Measurements from ENCODE around the gene FGF6.
"Not testable (repeated sequence)": the region's sequence is repeated elsewhere in the genome, so short reads cannot be mapped to it uniquely, and the experiment has no call there.

The FGF6 gene

GRCh38 chr12:4417936-4418335 is 27.7 kb downstream of the FGF6 start:
- Mint-ChIP-seq H3K4me1 (ENCODE audit: low read depth) (peaks cover 11% of the 10 kb centered on the region), H3K9me3 (no peaks in the 10 kb centered on the region), H3K4me3 (no peak overlapping the region), H3K36me3 (ENCODE audit: low read depth) (no peaks in the 10 kb centered on the region), H3K27me3 (peaks cover 19% of the 10 kb centered on the region), H3K27ac (no peak overlapping the region)
- no peak for DNase-seq

- H3K36me3 Mint-ChIP-seq (ENCODE audit: low read depth) = no peaks in the 10 kb centered on the region
- DNase-seq = no peak
- H3K4me1 Mint-ChIP-seq (ENCODE audit: low read depth) = peaks cover 11% of the 10 kb centered on the region
- peaks cover 19% of the 10 kb centered on the region for H3K27me3 Mint-ChIP-seq
- no peak overlapping the region for H3K4me3 Mint-ChIP-seq
- H3K9me3 Mint-ChIP-seq = no peaks in the 10 kb centered on the region
- no peak overlapping the region for H3K27ac Mint-ChIP-seq
Measured at GRCh38 chr12:4417455-4417854, 28.2 kb downstream of the FGF6 start.

GRCh38 chr12:4416276-4416675 is 29.3 kb downstream of the FGF6 start:
- DNase-seq = no peak
- no peak overlapping the region for H3K27ac Mint-ChIP-seq
- no peak overlapping the region for H3K4me3 Mint-ChIP-seq

GRCh38 chr12:4412465-4412864 is 33.1 kb downstream of the FGF6 start:
- Mint-ChIP-seq H3K36me3 (ENCODE audit: low read depth) (no peaks in the 10 kb centered on the region), H3K4me3 (no peak overlapping the region), H3K27ac (no peak overlapping the region), H3K9me3 (no peaks in the 10 kb centered on the region), H3K27me3 (peaks cover 19% of the 10 kb centered on the region), H3K4me1 (ENCODE audit: low read depth) (peaks cover 11% of the 10 kb centered on the region)
- no peak for DNase-seq

More at GRCh38 chr12:4416276-4416675, 29.3 kb downstream of the FGF6 start:
- Mint-ChIP-seq H3K4me1 (ENCODE audit: low read depth) (peaks cover 11% of the 10 kb centered on the region), H3K36me3 (ENCODE audit: low read depth) (no peaks in the 10 kb centered on the region), H3K9me3 (no peaks in the 10 kb centered on the region), H3K27me3 (peaks cover 19% of the 10 kb centered on the region)

- Mint-ChIP-seq H3K27ac (no peak overlapping the region), H3K4me1 (ENCODE audit: low read depth) (peaks cover 11% of the 10 kb centered on the region), H3K27me3 (peaks cover 18% of the 10 kb centered on the region), H3K4me3 (no peak overlapping the region), H3K9me3 (no peaks in the 10 kb centered on the region), H3K36me3 (ENCODE audit: low read depth) (no peaks in the 10 kb centered on the region)
- no peak for DNase-seq
Measured at GRCh38 chr12:4412056-4412455, 33.6 kb downstream of the FGF6 start.

- Mint-ChIP-seq H3K4me1 (ENCODE audit: low read depth) (no peaks in the 10 kb centered on the region), H3K27me3 (peaks cover 4% of the 10 kb centered on the region), H3K36me3 (ENCODE audit: low read depth) (no peaks in the 10 kb centered on the region), H3K4me3 (no peak overlapping the region), H3K9me3 (no peaks in the 10 kb centered on the region), H3K27ac (no peak overlapping the region)
- DNase-seq = no peak
Measured at GRCh38 chr12:4407136-4407535, 38.5 kb downstream of the FGF6 start.

- H3K4me1 Mint-ChIP-seq (ENCODE audit: low read depth); DNase-seq; H3K27ac Mint-ChIP-seq; H3K9me3 Mint-ChIP-seq; H3K4me3 Mint-ChIP-seq; H3K36me3 Mint-ChIP-seq (ENCODE audit: low read depth): not testable (repeated sequence)
- peaks cover 14% of the 10 kb centered on the region for H3K27me3 Mint-ChIP-seq
Measured at GRCh38 chr12:4404877-4405637, 40.6 kb downstream of the FGF6 start.

- Mint-ChIP-seq H3K4me1 (ENCODE audit: low read depth) (no peaks in the 10 kb centered on the region), H3K27ac (no peak overlapping the region), H3K4me3 (no peak overlapping the region), H3K9me3 (no peaks in the 10 kb centered on the region), H3K36me3 (ENCODE audit: low read depth) (no peaks in the 10 kb centered on the region), H3K27me3 (peaks cover 19% of the 10 kb centered on the region)
- DNase-seq = no peak
Measured at GRCh38 chr12:4402996-4403395, 42.6 kb downstream of the FGF6 start.

- no peaks in the 10 kb centered on the region for H3K4me1 Mint-ChIP-seq (ENCODE audit: low read depth)
- no peak overlapping the region for H3K27ac Mint-ChIP-seq
- DNase-seq = no peak
- peaks cover 19% of the 10 kb centered on the region for H3K27me3 Mint-ChIP-seq
- H3K9me3 Mint-ChIP-seq = no peaks in the 10 kb centered on the region
- no peaks in the 10 kb centered on the region for H3K36me3 Mint-ChIP-seq (ENCODE audit: low read depth)
- H3K4me3 Mint-ChIP-seq = no peak overlapping the region
Measured at GRCh38 chr12:4401117-4401516, 44.5 kb downstream of the FGF6 start.

- Mint-ChIP-seq H3K4me1 (ENCODE audit: low read depth) (peaks cover 5% of the 10 kb centered on the region), H3K4me3 (no peak overlapping the region), H3K9me3 (no peaks in the 10 kb centered on the region), H3K27ac (no peak overlapping the region), H3K36me3 (ENCODE audit: low read depth) (no peaks in the 10 kb centered on the region), H3K27me3 (peaks cover 27% of the 10 kb centered on the region)
- DNase-seq = no peak
Measured at GRCh38 chr12:4395818-4396217, 49.8 kb downstream of the FGF6 start.

- DNase-seq = no peak
- no peak overlapping the region for H3K4me3 Mint-ChIP-seq
- no peaks in the 10 kb centered on the region for H3K36me3 Mint-ChIP-seq (ENCODE audit: low read depth)
- no peaks in the 10 kb centered on the region for H3K9me3 Mint-ChIP-seq
- no peak overlapping the region for H3K27ac Mint-ChIP-seq
- H3K27me3 Mint-ChIP-seq = peaks cover 21% of the 10 kb centered on the region
- H3K4me1 Mint-ChIP-seq (ENCODE audit: low read depth) = peaks cover 5% of the 10 kb centered on the region
Measured at GRCh38 chr12:4393211-4393610, 52.4 kb downstream of the FGF6 start.

- Mint-ChIP-seq H3K9me3 (no peaks in the 10 kb centered on the region), H3K4me1 (ENCODE audit: low read depth) (peaks cover 5% of the 10 kb centered on the region), H3K36me3 (ENCODE audit: low read depth) (no peaks in the 10 kb centered on the region), H3K4me3 (no peak overlapping the region), H3K27me3 (peaks cover 21% of the 10 kb centered on the region), H3K27ac (no peak overlapping the region)
- no peak for DNase-seq
Measured at GRCh38 chr12:4392223-4392742, 53.3 kb downstream of the FGF6 start.

GRCh38 chr12:4388662-4389061 is 57.0 kb downstream of the FGF6 start:
- no peaks in the 10 kb centered on the region for H3K36me3 Mint-ChIP-seq (ENCODE audit: low read depth)
- H3K4me3 Mint-ChIP-seq = no peak overlapping the region
- no peak overlapping the region for H3K27ac Mint-ChIP-seq

GRCh38 chr12:4388032-4388431 is 57.6 kb downstream of the FGF6 start:
- no peak for DNase-seq
- no peak overlapping the region for H3K27ac Mint-ChIP-seq
- H3K4me1 Mint-ChIP-seq (ENCODE audit: low read depth) = peaks cover 5% of the 10 kb centered on the region
- H3K27me3 Mint-ChIP-seq = peaks cover 3% of the 10 kb centered on the region
- no peak overlapping the region for H3K4me3 Mint-ChIP-seq
- H3K9me3 Mint-ChIP-seq = no peaks in the 10 kb centered on the region
- H3K36me3 Mint-ChIP-seq (ENCODE audit: low read depth) = no peaks in the 10 kb centered on the region

More at GRCh38 chr12:4388662-4389061, 57.0 kb downstream of the FGF6 start:
- peaks cover 5% of the 10 kb centered on the region for H3K4me1 Mint-ChIP-seq (ENCODE audit: low read depth)
- DNase-seq = no peak
- no peaks in the 10 kb centered on the region for H3K9me3 Mint-ChIP-seq
- peaks cover 6% of the 10 kb centered on the region for H3K27me3 Mint-ChIP-seq

GRCh38 chr12:4387607-4388006 is 58.0 kb downstream of the FGF6 start:
- Mint-ChIP-seq H3K27ac (no peak overlapping the region), H3K4me3 (no peak overlapping the region), H3K4me1 (ENCODE audit: low read depth) (peaks cover 3% of the 10 kb centered on the region), H3K9me3 (no peaks in the 10 kb centered on the region), H3K36me3 (ENCODE audit: low read depth) (no peaks in the 10 kb centered on the region), H3K27me3 (no peaks in the 10 kb centered on the region)
- no peak for DNase-seq

All from activated T-cell treated with anti-CD3 and anti-CD28 coated beads, Interleukin-2, amount 50 U/mL, for 24 hours (primary cell).